ENCODE data around the gene NDST4.

DNA sequence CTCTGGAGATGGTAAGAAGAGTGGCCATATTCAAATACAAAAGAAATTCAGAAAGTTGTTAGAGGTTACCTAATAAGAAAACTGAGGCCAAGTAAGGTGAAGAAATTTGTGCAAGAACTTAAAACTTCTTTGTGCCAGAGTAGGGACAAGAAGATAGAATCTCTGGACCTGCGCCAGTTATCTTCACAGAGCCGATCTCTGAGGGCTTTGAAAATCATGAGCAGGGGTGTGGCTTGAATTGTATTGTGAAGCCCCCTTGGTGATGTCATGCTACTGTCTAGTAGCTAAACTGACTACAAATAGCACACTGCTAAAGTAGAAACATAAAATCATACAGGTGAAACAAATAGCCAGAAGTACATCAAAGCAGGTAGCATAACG, 330.2 kb downstream of the NDST4 start:
- TF ChIP-seq SRF (IDR thresholded peaks at IDR 0.05; ENCODE audit: low read depth), result no peak
- no peak for TF ChIP-seq POLR2AphosphoS5 (IDR thresholded peaks at IDR 0.05; ENCODE audit: low read depth, low read length)
- no peak for TF ChIP-seq POLR2A (IDR thresholded peaks at IDR 0.05; ENCODE audit: borderline replicate concordance, extremely low read depth, insufficient read depth, insufficient read length)
- TF ChIP-seq, protein P1, sequence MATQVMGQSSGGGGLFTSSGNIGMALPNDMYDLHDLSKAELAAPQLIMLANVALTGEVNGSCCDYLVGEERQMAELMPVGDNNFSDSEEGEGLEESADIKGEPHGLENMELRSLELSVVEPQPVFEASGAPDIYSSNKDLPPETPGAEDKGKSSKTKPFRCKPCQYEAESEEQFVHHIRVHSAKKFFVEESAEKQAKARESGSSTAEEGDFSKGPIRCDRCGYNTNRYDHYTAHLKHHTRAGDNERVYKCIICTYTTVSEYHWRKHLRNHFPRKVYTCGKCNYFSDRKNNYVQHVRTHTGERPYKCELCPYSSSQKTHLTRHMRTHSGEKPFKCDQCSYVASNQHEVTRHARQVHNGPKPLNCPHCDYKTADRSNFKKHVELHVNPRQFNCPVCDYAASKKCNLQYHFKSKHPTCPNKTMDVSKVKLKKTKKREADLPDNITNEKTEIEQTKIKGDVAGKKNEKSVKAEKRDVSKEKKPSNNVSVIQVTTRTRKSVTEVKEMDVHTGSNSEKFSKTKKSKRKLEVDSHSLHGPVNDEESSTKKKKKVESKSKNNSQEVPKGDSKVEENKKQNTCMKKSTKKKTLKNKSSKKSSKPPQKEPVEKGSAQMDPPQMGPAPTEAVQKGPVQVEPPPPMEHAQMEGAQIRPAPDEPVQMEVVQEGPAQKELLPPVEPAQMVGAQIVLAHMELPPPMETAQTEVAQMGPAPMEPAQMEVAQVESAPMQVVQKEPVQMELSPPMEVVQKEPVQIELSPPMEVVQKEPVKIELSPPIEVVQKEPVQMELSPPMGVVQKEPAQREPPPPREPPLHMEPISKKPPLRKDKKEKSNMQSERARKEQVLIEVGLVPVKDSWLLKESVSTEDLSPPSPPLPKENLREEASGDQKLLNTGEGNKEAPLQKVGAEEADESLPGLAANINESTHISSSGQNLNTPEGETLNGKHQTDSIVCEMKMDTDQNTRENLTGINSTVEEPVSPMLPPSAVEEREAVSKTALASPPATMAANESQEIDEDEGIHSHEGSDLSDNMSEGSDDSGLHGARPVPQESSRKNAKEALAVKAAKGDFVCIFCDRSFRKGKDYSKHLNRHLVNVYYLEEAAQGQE (IDR thresholded peaks at IDR 0.05; ENCODE audit: low read depth), result no peak
- TF ChIP-seq YY1 (IDR thresholded peaks at IDR 0.05; ENCODE audit: extremely low read depth, insufficient replicate concordance, low read depth, low read length), result no peak
- TF ChIP-seq, protein P2, sequence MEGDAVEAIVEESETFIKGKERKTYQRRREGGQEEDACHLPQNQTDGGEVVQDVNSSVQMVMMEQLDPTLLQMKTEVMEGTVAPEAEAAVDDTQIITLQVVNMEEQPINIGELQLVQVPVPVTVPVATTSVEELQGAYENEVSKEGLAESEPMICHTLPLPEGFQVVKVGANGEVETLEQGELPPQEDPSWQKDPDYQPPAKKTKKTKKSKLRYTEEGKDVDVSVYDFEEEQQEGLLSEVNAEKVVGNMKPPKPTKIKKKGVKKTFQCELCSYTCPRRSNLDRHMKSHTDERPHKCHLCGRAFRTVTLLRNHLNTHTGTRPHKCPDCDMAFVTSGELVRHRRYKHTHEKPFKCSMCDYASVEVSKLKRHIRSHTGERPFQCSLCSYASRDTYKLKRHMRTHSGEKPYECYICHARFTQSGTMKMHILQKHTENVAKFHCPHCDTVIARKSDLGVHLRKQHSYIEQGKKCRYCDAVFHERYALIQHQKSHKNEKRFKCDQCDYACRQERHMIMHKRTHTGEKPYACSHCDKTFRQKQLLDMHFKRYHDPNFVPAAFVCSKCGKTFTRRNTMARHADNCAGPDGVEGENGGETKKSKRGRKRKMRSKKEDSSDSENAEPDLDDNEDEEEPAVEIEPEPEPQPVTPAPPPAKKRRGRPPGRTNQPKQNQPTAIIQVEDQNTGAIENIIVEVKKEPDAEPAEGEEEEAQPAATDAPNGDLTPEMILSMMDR (IDR thresholded peaks at IDR 0.05 in 2 of 3, conservative IDR thresholded peaks at IDR 0.05 in 1 of 3; ENCODE audit: borderline replicate concordance in 1 of 3, insufficient read depth in 1 of 3, low read depth in 2 of 3, low read length in 2 of 3), result no peak
- TF ChIP-seq ZFX (IDR thresholded peaks at IDR 0.05), result no peak
- no peak for TF ChIP-seq CEBPB (IDR thresholded peaks at IDR 0.05; ENCODE audit: low read depth)

Data from HCT116 (cell line).